Measurements from ENCODE around the gene ADCY7. TPM values are rescaled to one million over a fixed set of nuclear protein-coding genes. Genes with fewer than 3 reads are reported as not detected.

ADCY7 gene
- total RNA-seq, 1 experiment from 2014 or later, result 34.2 TPM

DNA sequence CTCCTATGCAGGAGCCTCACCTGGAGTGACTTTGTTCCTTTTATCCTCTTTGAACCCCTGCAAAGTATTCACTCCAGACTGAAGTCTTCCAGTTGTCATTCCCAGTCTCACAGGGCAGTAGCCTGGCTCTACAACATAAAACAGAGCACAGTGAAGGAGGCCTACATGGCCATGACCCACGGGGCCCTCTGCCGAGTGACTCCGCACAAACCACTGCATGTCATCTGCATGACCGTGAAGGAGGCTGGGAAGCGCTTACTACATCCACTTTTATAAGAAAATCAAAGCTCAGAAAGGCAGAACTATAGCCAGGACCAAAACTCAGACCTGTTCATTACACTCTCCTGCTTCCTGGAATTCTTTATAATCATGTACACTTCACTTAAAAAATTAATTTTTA, 59.9 kb downstream of the ADCY7 start:
- H3K9me3 ChIP-seq (ENCODE audit: control insufficient read depth in 1 of 2, insufficient read depth in 1 of 2, low read depth in 1 of 2, low read length in 2 of 2), result no peaks in the 10 kb centered on the region

More for the DNA sequence above, 59.9 kb downstream of the ADCY7 start:
- Histone ChIP-seq H3K4me1 (ENCODE audit: control insufficient read depth in 1 of 2, insufficient read depth in 2 of 2, low read length in 2 of 2) (no peaks in the 10 kb centered on the region), H3K4me3 (replicated peaks in 1 of 2; ENCODE audit: low read depth in 1 of 2, low read length in 2 of 2) (no peak overlapping the region), H3K4me2 (ENCODE audit: low read length) (no peak overlapping the region), H3K9ac (ENCODE audit: low read length) (no peak overlapping the region), H4K20me1 (ENCODE audit: insufficient read depth) (peaks cover 3% of the 10 kb centered on the region; the same call in 1 of the 2 replicates), H2AFZ (ENCODE audit: low read depth, low read length, poor library complexity, severe bottlenecking) (no peak overlapping the region), H3K79me2 (ENCODE audit: insufficient read depth, low read length) (peaks cover 3% of the 10 kb centered on the region; the same call in 1 of the 2 replicates), H3K36me3 (ENCODE audit: control insufficient read depth in 1 of 2, insufficient read depth in 2 of 2, low read length in 2 of 2) (peaks cover 31 to 36% of the 10 kb centered on the region in 2 experiments), H3K27ac (ENCODE audit: low read depth, low read length) (no peak overlapping the region), H3K9me2 (ENCODE audit: insufficient read depth) (no peaks in the 10 kb centered on the region), H3K27me3 (ENCODE audit: insufficient read depth, low read length) (no peaks in the 10 kb centered on the region)
- POLR2A ChIA-PET, result no interaction called here
- intact Hi-C loops (cut with micrococcal nuclease), result no loop called here
- ATAC-seq, result no peak
- TF ChIP-seq JUND (IDR thresholded peaks at IDR 0.05), result no peak
- TF ChIP-seq, protein P1, sequence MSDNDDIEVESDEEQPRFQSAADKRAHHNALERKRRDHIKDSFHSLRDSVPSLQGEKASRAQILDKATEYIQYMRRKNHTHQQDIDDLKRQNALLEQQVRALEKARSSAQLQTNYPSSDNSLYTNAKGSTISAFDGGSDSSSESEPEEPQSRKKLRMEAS (IDR thresholded peaks at IDR 0.05), result no peak
- TF ChIP-seq EZH2 (IDR thresholded peaks at IDR 0.05), result no peak
- TF ChIP-seq CEBPB (IDR thresholded peaks at IDR 0.05; ENCODE audit: low read depth), result no peak
- TF ChIP-seq FOSL1 (IDR thresholded peaks at IDR 0.05; ENCODE audit: low read depth), result no peak
- TF ChIP-seq, protein P2, sequence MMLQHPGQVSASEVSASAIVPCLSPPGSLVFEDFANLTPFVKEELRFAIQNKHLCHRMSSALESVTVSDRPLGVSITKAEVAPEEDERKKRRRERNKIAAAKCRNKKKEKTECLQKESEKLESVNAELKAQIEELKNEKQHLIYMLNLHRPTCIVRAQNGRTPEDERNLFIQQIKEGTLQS (IDR thresholded peaks at IDR 0.05), result no peak
- TF ChIP-seq, protein P3, sequence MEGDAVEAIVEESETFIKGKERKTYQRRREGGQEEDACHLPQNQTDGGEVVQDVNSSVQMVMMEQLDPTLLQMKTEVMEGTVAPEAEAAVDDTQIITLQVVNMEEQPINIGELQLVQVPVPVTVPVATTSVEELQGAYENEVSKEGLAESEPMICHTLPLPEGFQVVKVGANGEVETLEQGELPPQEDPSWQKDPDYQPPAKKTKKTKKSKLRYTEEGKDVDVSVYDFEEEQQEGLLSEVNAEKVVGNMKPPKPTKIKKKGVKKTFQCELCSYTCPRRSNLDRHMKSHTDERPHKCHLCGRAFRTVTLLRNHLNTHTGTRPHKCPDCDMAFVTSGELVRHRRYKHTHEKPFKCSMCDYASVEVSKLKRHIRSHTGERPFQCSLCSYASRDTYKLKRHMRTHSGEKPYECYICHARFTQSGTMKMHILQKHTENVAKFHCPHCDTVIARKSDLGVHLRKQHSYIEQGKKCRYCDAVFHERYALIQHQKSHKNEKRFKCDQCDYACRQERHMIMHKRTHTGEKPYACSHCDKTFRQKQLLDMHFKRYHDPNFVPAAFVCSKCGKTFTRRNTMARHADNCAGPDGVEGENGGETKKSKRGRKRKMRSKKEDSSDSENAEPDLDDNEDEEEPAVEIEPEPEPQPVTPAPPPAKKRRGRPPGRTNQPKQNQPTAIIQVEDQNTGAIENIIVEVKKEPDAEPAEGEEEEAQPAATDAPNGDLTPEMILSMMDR (IDR thresholded peaks at IDR 0.05 in 2 of 3, conservative IDR thresholded peaks at IDR 0.05 in 1 of 3; ENCODE audit: borderline replicate concordance in 1 of 3, insufficient read depth in 1 of 3, low read depth in 2 of 3, low read length in 2 of 3), result no peak
- TF ChIP-seq POLR2A (IDR thresholded peaks at IDR 0.05; ENCODE audit: borderline replicate concordance, extremely low read depth, insufficient read depth, insufficient read length), result no peak
- TF ChIP-seq ZFX (IDR thresholded peaks at IDR 0.05), result no peak
- no peak for TF ChIP-seq TCF7L2 (IDR thresholded peaks at IDR 0.05; ENCODE audit: borderline replicate concordance, extremely low read depth, insufficient read depth, insufficient read length)
- TF ChIP-seq, protein P4, sequence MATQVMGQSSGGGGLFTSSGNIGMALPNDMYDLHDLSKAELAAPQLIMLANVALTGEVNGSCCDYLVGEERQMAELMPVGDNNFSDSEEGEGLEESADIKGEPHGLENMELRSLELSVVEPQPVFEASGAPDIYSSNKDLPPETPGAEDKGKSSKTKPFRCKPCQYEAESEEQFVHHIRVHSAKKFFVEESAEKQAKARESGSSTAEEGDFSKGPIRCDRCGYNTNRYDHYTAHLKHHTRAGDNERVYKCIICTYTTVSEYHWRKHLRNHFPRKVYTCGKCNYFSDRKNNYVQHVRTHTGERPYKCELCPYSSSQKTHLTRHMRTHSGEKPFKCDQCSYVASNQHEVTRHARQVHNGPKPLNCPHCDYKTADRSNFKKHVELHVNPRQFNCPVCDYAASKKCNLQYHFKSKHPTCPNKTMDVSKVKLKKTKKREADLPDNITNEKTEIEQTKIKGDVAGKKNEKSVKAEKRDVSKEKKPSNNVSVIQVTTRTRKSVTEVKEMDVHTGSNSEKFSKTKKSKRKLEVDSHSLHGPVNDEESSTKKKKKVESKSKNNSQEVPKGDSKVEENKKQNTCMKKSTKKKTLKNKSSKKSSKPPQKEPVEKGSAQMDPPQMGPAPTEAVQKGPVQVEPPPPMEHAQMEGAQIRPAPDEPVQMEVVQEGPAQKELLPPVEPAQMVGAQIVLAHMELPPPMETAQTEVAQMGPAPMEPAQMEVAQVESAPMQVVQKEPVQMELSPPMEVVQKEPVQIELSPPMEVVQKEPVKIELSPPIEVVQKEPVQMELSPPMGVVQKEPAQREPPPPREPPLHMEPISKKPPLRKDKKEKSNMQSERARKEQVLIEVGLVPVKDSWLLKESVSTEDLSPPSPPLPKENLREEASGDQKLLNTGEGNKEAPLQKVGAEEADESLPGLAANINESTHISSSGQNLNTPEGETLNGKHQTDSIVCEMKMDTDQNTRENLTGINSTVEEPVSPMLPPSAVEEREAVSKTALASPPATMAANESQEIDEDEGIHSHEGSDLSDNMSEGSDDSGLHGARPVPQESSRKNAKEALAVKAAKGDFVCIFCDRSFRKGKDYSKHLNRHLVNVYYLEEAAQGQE (IDR thresholded peaks at IDR 0.05; ENCODE audit: low read depth), result no peak
- RAD21 ChIA-PET (ENCODE audit: low non-redundant PET in 1 of 2, low total read pairs in 2 of 2, uncharacterized antibody in 2 of 2, unreplicated experiment in 2 of 2), result interaction anchor here in 1 of 2 experiments (1.2 kb wide), 1 partner anchor 480 kb away, joined by 4 read pairs; no protein-coding TSS in a partner anchor
- CTCF ChIA-PET, result interaction anchor here (1.1 to 1.8 kb wide), 3 partner anchors 11 to 339 kb away, joined by 3 to 11 read pairs (median 4); partner anchors contain the start of gene CNEP1R1
- no TSS peak for BruUV-seq (replicated peaks)
- DNase-seq (ENCODE audit: low read depth, low spot score), result no peak
